HG03442 (cell line): ENCODE results near the gene TNPO2.
A peak's percentile ranks its signal among the peaks of the same experiment; 100 is the strongest.
"Not testable (repeated sequence)": the region's sequence is repeated elsewhere in the genome, so short reads cannot be mapped to it uniquely, and the experiment has no call there.

Experiments
- ATAC-seq: cut with Tn5 transposase; IDR thresholded peaks from one replicate; pipeline ENCODE4 v1.9.1; 2021; ENCODE audit warnings: mild to moderate bottlenecking, moderate library complexity; ENCODE audit not compliant: unreplicated experiment

Gene TNPO2

DNA sequence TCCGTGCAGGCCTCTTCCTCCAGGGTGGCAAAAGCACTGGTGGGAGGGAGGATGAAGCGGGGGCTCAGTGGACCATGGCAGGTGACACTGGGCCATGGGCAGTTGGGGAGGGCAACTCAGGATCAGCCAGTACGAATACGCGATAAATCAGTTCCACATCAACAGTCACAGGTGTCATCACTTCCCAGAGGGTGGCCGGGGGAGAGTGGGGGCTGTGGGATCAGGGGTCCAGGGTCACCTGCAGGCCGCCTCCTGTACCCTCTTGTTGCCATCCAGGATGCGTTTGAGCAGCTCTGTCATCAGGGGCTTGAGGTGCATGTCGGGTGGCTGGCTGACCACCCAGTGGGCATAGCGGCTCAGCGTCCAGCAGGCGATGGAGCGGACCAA, 17.4 kb downstream of the TNPO2 start:
- ATAC-seq = no peak

DNA sequence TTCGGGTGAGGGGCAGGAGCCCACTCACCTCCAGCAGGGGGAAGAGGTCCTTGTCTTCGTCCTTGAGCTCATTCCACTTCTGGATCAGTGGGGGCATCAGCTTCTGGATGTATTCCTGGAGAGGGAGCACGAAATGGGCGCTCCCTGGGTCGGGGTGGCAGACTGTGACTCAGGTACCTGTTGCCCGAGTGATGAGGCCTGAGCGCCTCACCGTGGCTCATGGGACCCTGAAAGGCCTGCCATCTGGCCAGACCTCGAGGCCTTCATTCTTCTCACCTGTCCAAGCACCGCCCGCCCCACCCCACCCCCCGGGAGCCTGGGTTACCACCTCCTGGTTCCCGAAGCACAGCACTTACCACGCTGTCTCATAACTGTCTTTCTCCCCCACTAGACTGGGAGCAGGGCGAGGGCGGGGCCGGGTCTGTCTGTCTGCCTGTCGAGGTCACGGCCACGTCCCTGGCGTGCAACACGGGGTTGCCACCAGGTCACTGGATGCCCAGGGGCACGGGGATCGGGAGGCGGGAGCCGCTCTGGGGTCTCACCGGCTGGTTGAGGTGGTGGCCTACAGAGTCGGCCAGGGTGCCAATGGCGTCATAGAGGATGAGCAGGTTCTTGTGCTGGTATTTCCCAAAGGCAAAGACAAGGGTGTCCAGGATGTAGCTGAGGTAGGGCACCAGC, 17.9 kb downstream of the TNPO2 start:
- ATAC-seq = no peak

DNA sequence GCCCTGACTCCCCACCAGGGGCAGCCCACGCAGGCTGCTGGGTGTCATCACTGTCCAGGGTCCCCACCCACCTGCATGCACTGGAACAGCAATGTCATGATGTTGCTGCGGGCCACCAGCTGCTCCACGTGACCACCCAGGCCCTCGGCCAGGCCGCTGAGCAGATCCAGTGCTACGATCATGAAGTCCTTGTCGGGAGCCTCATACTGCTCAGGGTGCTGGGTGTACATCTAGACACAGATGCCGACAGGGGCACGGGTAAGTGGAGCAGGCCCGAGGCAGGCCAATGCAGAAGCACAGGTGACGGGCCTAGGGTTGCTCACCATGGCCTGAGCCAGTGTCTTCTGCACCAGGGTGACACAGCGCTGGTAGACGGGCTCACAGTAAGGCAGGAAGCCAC, 18.6 kb downstream of the TNPO2 start:
- no peak for ATAC-seq

DNA sequence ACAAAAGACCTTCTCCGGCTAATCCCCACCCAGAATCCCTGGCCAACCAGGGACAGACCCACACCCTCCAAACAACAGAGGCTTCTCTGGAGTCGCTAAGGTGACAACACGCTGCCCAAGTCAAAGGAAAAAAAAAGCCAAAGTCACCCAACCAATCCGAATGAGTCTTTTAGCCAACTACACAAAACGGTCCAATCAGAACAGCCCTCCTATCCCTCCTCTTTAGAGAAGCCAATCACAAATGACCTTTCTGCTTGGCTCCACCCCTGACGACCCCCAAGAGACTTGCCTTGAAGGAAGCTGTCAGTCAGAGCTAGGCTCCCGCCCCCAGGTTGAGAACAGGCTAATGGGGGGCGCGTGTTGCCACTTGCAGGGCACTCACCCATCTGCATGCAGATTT, 20.7 kb downstream of the TNPO2 start:
- ATAC-seq = no peak

DNA sequence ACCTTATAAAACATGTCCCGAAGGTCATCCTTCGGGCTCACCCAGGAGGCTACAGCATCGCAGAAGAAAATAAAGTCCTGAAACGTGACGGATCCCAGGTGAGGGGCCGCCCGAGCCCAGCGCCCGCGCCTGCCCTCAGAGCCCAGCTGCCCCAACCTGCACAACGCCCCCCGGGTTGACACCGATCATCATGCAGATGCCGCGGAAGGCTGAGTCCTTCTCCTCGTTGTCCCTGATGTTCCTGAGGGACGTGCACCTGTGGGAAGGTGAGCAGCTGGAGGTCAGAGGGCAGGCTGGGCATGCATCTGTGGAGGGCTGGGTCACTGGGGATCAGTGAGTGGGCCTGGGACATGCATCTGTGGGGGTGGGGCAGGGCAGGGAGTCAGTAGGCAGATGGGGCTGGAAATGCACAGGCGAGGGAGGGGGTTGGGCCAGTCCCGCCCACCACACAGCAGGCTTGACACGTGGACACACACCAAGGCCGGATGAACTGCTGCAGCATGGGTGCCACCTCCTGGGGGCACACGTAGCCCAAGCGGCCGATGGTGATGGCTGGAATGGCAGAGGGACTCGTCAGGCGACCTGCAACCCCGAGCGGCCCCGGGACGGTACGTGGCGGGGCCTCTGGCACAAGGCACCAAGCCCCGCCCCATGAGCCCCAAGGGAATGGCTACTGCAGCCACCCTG, 22.0 kb downstream of the TNPO2 start:
- ATAC-seq = no peak

DNA sequence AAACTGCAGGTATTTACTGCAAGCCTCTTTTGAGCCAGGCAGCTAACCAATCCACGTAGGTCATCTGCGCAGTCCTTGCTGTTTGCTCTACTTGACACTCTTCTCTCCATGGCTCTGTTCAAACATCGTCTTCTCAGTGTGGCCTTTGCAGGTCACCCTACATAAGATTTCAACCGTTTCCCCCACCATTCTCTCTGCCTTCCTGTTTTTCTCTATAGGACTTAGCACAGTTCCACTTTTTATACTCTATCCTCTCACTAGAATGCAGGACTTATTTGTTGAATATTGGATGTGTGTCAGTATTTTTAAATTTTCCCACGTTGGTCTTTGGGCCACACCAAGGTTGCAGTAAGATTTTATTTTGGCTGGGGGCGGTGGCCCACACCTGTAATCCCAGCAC, 25.6 kb downstream of the TNPO2 start:
- ATAC-seq = no peak

DNA sequence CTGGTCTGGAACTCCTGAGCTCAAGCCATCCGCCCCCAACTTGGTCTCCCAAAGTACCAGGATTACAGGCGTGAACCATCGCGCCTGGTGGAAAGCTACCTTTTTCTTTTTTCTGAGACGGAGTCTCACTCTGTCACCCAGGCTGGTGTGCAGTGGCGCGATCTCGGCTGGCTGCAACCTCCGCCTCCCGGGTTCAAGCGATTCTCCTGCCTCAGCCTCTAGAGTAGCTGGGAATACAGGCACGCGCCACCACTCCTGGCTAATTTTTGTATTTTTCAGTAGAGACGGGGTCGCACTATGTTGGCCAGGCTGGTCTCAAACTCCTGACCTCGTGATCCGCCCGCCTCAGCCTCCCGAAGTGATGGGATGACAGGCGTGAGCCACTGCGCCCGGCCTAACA, 26.3 kb downstream of the TNPO2 start:
- ATAC-seq = not testable (repeated sequence)

DNA sequence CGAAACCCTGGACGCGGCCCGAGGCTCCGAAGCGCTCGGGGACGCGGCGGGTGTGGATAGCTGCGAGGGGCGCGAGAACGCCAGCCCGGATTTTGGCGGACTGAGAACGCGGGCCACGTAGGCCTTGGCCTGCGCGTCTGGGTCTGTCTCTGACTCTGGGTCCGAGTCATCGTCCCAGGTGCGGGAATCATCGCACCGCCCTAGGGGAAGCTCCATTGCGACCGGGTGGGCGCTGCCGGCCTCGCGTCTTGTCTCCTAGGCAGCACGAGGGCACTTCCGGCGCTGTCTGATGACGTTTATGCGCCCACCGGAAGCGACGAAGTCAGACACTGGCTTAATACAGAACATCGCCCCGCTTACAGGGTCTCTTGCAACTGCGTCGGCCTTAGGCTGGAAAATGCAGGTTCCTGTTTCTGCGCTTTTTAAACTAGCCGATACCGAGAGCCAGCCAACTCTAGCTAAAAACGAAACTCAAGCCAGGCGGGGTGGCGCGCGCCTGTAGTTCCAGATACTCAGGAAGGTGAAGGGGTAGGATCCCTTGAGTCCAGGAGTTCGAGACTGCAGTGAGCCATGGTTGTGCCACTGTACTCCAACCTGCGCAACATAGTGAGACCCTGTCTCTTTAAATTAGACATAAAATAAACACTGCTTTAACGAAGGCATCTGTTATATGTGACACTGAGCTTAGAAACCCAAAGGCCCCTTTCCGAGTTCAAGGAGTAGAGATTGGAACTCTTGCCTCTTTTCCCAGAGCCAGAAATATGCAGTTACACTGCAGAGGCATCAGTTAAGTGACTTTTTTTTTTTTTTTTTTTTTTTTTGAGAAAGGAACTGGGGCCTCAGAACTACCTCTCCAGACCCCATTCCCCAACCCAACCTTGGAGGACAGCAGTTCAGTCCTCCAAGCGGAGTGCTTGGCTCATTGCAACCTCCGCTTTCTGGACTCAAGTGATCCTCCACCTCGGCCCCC, 27.1 kb downstream of the TNPO2 start, which contains the start of gene FBXW9:
Gene FBXW9, minus strand, starts transcription at position 266 of the 970 bp plus-strand sequence. Its CDS starts 50 bp downstream, at position 216.
- ATAC-seq = peak; percentile 81

DNA sequence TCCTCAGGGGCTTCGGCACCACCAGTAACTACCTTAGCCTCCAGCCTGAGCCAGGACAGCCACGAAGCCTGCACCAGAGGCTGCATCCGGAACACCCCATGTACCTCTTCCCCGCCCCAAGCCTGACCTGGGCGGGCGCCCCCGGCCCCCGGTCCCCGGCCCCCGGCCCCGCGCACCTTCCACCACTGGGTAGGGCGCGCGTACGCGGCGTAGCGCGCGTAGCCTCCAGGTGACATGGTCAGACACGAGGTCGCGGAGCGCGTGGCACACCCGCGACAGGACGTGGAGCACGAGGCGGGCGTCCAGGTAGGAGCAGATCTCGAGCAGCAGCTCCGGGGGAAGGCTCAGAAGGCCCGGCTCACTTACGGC, 27.8 kb downstream of the TNPO2 start:
- ATAC-seq = peak; percentile 8

DNA sequence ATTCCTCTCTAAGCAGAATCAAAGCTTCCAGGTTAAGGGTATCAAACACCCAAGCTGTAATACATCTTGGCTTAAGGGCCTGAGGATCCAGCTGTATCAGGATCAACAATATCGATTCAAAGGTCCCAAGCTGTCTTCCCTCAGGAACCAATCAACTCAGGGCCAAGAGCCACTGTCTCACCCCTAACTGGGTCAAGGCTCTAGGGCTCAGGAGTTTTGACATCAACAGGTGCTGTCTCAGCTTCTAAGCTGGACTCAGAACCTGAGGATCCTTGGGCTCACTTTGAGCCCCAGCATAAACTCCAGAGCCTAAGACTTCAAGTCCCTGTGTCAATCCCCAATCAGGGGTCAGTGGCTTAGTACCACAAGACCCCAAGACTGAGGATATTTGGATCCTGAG, 28.2 kb downstream of the TNPO2 start:
- ATAC-seq = no peak

DNA sequence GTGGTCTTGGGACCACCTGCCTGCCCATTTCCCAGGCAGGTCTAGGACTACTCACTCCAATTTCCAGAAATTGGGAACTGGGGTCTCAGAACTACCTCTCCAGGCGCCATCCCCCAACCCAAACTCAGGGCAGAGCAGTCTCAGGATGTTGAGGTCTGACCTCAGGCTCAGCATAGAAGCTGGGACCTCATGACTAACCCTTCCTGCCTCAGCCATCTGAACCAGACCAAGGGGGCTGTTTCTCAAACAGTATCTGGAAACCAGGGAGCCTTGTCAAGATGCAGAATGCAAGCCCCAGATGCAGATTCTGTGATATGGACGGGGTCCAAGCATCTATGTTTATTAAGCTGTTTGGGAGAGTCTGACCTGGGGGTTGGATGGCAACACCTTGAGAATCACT, 28.6 kb downstream of the TNPO2 start:
- no peak for ATAC-seq

DNA sequence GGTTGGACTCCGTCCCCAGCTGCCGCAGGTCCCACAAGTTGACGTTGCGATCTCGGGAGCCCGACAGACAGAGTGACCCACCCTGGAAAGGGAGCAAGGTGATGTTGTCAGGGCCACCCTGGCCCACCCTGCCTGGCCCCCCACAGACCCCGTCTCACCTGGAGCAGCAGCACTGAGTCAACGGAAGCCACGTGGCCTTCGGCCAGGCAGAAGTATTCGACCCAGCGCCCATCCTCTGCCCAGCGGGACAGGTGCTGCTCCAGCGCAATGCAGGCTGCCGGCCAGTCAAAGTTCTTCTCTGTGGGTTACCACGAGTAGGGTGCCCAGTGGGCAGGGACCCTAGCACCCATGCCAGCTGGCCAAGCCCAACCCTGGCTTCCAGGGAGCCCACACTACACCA, 29.1 kb downstream of the TNPO2 start:
- no peak for ATAC-seq

DNA sequence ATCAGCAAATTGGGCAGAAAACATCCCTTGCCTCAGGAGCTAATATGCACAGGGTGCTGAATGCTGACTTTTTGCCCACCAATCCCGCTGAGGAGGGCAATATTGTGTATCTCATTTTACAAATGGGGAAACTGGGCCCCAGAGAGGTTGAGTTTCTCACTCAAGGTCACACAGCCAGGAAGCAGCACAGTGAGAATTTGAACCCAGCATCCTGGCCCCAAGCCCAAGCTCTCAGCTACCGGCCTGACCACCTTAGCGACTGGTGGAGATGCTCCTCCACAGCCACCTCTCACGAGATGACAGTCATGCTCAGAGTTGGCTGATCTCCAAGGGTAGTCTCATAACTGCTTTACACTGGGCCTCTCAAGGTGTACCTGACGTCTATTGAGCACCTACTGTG, 30.8 kb downstream of the TNPO2 start:
- ATAC-seq = no peak

DNA sequence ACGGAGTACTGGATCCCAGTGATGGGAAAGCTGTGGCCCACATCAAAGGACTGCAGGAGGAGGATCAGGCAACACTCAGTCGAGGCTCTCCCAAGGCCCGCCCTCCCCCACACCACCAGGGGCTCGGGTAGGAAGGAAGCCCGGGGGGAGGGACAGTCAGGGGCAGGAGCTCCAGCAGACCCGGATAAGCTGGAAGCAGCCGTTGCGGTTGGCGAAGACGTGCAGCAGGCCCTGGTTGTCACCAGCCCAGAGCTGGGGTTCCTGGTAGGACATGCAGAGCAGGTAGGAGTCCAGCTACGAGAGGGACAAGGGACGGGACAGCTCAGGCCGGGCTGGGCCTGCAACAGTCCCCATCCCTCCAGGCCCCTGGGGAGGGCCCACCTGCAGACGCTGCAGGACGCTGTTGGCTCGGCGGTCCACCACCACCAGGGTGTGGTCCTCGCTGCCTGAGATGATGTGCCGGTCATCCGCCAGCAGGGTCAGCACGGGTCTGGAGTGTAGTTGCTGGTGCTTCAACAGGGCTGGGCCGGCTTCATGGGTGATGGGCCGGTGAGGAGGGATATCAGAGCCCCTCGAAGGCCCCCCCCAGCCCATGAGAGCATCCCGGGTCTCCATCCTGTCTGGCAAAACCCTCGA, 34.0 kb downstream of the TNPO2 start:
- no peak for ATAC-seq

DNA sequence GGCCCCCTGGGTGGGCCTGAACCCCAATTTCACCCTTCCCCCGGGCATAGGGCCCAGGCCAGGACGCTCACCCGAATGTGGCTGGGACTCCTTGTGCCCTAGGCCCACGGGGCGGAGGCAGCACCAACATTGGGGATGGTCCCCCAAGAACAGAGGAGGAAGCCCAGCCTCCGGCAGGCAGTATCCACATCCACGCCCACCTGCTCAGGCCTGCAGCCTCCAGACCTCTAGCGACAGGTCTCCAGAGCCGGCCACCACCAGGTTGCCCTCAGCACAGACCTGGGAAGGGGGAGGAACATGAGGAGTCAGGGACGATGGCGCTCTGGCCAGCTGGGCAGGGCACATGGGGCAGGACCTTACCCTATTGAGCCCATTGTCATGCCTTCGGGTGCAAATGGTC, 34.7 kb downstream of the TNPO2 start:
- ATAC-seq = no peak

DNA sequence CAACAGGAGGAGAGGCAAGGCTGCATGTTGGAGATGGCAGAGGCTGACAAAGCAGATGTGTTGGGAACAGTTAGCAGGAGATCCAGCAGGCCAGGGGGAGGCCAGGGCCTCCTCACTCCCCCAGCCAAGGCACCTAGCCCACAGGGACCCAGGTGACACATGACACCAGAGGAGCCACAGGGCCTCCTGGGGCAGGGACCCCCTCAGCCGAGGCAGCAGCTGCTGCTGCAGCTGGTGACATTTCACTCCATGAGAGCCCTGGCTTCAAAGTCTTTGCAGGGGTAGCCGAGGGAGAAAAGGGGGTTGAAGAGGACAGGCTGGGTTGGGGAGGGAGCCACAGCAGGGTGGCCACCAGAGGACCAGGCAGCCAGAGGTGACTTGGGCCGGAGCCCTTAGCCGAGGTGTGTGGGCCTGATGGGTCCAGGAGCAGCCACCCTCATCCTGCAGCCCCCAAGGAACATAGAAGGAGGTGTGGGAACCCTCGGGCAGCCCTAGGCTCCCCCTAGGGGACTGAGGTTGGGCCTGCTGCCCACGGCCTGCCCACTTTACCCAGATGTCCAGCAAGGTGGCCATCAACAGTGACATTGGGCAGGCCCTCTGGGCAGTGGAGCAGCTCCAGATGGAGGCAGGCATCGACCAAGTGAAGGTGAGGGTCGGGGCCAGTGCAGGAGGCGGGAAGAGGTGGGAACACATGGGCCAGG, 36.1 kb downstream of the TNPO2 start, which contains the start of gene GNG14:
Gene GNG14, plus strand, starts transcription at position 503 of the 701 bp plus-strand sequence. Its CDS starts 51 bp downstream, at position 554.
- no peak for ATAC-seq

DNA sequence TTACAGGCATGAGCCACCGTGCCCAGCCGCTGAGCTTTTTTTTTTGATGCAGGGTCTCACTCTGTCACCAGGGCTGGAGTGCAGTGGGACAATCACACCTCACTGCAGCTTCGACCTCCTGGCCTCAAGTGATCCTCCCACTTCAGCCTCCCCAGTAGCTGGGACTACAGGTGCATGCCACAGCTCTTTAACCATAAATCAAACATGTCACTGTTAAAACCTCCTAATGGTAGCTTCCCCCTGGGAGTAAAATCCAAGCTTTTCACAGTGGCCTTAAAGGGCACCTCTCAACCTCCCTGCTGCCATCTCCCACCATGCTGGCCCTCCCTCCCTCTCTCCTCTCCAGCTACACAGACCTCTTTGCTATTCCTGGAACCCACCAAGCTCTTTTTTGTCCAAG, 37.9 kb downstream of the TNPO2 start:
- ATAC-seq = no peak

DNA sequence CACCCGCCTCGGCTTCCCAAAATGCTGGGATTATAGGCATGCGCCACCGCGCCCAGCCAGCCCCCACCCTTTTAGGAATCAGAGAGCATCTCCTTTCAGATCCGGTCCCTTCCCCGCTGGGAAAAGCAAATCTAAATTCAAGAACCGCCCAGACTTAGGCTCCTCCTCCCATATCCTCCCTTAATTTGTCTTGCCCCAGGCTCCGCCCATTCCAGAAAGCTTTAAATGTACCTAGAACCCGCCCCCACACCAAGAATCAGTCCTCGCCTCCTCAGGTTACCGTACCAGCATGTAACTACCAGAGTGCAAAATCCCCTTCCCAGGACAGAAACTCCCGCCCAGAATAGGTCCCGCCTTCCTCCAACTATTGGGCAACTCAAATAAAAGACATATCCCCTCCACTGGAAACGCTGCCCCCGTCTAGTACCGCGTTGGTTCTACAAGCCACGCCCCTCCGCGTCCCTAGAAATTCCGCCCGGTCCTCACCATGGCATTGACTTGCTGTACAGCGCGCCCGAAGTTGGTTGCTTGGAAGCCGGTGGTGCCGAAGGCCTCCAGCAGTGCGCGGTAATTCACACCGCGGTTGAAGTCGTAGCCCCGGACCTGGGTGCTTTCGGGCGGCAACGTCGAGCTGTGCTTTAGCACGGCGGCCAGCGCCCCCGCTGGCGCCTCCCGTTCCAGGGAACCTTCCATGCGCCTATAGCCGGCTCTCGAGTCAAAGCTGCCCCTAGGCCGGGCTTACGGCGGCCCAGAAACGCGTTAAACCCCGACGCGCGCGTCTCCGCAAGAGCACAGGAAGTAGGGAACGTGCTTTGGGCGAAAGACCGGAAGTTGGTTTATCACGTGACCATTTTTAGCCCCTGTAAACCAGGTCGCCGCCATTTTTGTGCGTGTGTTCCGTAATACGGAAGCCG, 42.4 kb downstream of the TNPO2 start, which contains the start of gene DHPS:
Gene DHPS, minus strand, starts transcription at position 807 of the 914 bp plus-strand sequence. Its CDS starts 114 bp downstream, at position 693.
- peak; percentile 67 for ATAC-seq

DNA sequence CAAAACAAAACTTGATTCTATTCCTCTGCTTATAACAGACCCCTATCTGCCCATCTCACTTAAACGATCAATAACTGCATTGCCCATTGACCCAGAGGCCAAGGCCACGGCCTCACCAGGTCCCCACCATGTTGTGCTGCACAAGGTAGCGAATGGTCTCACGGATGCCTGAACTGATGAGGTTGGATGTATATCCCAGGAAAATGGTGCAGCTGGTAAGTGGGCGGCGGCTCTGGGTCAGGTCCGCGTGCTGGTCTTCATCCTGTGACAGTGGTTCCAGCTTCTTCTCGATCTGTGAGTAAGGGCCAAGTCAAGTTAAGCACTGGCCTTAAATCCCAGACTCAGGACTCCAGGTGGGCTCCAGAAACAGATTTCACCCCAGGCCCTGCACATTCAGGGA, 43.7 kb downstream of the TNPO2 start:
- no peak for ATAC-seq
